Loucy (cell line): Measurements from ENCODE around the gene JPT2.

Experiments used
- H2AFZ ChIP-seq: fragments of 200-600 bp; sonication (generic); 2 replicates; pipeline ENCODE4 v1.6.0; 2016; ENCODE audit warnings: antibody characterized with exemption, mild to moderate bottlenecking, low read length, moderate library complexity
- H3F3A ChIP-seq: fragments of 200-600 bp; 2 replicates; pipeline ENCODE4 v1.6.0; 2016; ENCODE audit warnings: antibody characterized with exemption, low read depth, mild to moderate bottlenecking
- H3K27me3 ChIP-seq: fragments of 200-600 bp; sonication (generic); 2 replicates; pipeline ENCODE4 v1.6.1; 2014; ENCODE audit warnings: low read length, mild to moderate bottlenecking; ENCODE audit not compliant: insufficient read depth, poor library complexity, severe bottlenecking
- H3K36me3 ChIP-seq: fragments of 200-600 bp; sonication (generic); 2 replicates; pipeline ENCODE4 v1.6.1; 2016; ENCODE audit warnings: low read length; ENCODE audit not compliant: insufficient read depth
- H3K4me1 ChIP-seq: fragments of 200-600 bp; sonication (generic); 2 replicates; pipeline ENCODE4 v1.5.1; 2014; ENCODE audit warnings: low read length, mild to moderate bottlenecking; ENCODE audit not compliant: insufficient read depth, poor library complexity, severe bottlenecking
- H3K4me2 ChIP-seq: fragments of 200-600 bp; sonication (generic); 2 replicates; pipeline ENCODE4 v1.6.0; 2014; ENCODE audit warnings: antibody characterized with exemption, low read length, low read depth, mild to moderate bottlenecking; ENCODE audit not compliant: poor library complexity, severe bottlenecking
- H3K4me3 ChIP-seq: fragments of 200-600 bp; sonication (generic); 2 replicates; pipeline ENCODE4 v1.5.1; 2014; ENCODE audit warnings: low read length, mild to moderate bottlenecking, mixed read lengths; ENCODE audit not compliant: poor library complexity, severe bottlenecking
- H3K79me2 ChIP-seq: fragments of 200-600 bp; sonication (generic); 2 replicates; pipeline ENCODE4 v1.6.1; 2014; ENCODE audit warnings: low read length; ENCODE audit not compliant: insufficient read depth
- H3K9ac ChIP-seq: fragments of 200-600 bp; sonication (generic); 2 replicates; pipeline ENCODE4 v1.6.0; 2014; ENCODE audit warnings: mild to moderate bottlenecking, low read depth, low read length, moderate library complexity; ENCODE audit not compliant: poor library complexity, severe bottlenecking
- H3K9me2 ChIP-seq: fragments of 200-600 bp; sonication (generic); replicated peaks from 2 replicates; pipeline ENCODE4 v1.6.1; 2016; ENCODE audit warnings: low read depth, low read length, mixed read lengths
- H3K9me3 ChIP-seq: fragments of 200-600 bp; sonication (generic); 2 replicates; pipeline ENCODE4 v1.6.1; 2014; ENCODE audit warnings: mild to moderate bottlenecking, antibody characterized with exemption, low read length, low read depth; ENCODE audit not compliant: insufficient read depth
- H4K20me1 ChIP-seq: fragments of 200-600 bp; sonication (generic); 2 replicates; pipeline ENCODE4 v1.6.0; 2014; ENCODE audit warnings: antibody characterized with exemption, low read length, mild to moderate bottlenecking; ENCODE audit not compliant: insufficient read depth, poor library complexity, severe bottlenecking
- EZH2phosphoT487 ChIP-seq: fragments of 200-600 bp; IDR thresholded peaks from 2 replicates; pipeline ENCODE4 v1.6.1; 2018; ENCODE audit warnings: antibody characterized with exemption, mild to moderate bottlenecking, moderate library complexity, borderline replicate concordance
- TF ChIP-seq, protein P1 (sequence below): fragments of 200-600 bp; sonication (generic); conservative IDR thresholded peaks from 2 replicates; pipeline ENCODE4 v1.5.1; 2014; ENCODE audit warnings: mild to moderate bottlenecking, antibody characterized with exemption, low read length

The JPT2 gene

DNA sequence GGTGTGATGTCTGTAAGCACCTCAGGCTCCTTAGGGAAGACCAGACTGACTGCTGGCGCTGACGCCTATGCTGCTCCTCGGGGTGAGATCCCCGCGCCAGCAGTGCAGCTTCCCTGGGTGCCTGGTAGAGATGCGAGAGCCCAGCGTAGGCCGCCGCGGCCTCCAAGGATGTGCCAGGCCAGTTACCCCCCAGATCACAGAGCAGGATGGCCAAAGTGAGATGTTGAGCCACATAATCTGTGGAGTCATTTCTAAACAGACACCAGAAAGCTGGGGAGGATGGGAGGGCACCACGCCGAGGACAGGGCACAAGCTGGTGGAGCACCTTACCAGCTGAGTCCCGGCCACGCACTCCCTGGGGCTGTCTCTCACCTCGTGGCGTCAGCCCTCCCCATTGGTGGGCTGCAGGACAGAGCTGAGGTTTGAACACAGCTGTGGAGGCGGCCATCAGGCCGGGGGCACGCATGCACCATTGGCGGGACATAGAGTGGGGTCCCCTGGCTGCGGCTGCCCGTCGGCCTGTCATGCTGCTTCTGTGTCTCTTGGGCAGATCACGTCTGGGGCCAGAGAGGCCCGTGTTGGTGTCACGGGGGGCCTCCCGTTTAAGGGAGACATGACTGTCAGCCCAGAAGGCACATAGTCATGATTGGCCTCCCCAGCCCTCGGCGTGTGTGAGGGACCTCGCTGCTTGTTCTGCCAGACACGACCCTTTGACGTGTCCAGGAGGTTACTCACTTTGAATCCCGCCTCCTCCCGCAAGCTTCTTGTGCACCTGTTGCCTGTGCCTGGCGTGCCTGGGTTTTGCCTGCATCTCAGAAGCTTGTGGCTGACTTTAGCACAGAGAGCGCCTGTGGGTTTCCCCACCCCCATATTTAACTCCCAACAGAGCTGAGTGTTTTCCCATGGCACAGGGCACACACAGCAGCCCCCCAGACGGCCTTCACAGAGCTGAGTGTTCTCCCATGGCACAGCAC is 49.9 kb downstream of the JPT2 start:
- H3K27me3 ChIP-seq, result no peaks in the 10 kb centered on the region

DNA sequence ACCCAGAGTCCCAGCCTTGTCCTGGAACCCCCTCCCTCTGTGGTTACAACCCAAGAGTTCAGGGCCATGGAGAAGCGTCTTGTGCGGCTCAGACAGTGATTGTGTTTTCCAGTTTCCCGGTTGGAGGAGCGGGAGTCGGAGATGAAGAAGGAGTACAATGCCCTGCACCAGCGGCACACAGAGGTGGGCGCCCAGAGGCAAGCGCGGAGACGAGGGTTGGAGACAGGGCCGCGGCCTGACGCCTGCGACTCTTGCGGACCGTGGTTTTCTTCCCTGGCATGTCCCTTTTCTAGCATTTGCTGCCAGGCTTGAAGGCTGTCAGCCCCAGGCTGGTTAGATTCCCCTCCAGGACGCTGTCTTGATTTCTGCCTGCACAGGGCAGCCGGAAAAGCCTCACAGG is 50.9 kb downstream of the JPT2 start:
- Histone ChIP-seq H3K4me3 (no peak overlapping the region), H3K9me2 (no peaks in the 10 kb centered on the region), H3K36me3 (peaks cover 4% of the 10 kb centered on the region; the same call in 1 of the 2 replicates), H3F3A (no peaks in the 10 kb centered on the region), H3K4me2 (no peak overlapping the region), H3K27me3 (no peaks in the 10 kb centered on the region), H2AFZ (no peak overlapping the region), H3K9me3 (no peaks in the 10 kb centered on the region), H3K79me2 (no peaks in the 10 kb centered on the region), H4K20me1 (no peaks in the 10 kb centered on the region), H3K9ac (no peak overlapping the region), H3K4me1 (no peaks in the 10 kb centered on the region)
- TF ChIP-seq EZH2phosphoT487, result no peak
- TF ChIP-seq, protein P1, sequence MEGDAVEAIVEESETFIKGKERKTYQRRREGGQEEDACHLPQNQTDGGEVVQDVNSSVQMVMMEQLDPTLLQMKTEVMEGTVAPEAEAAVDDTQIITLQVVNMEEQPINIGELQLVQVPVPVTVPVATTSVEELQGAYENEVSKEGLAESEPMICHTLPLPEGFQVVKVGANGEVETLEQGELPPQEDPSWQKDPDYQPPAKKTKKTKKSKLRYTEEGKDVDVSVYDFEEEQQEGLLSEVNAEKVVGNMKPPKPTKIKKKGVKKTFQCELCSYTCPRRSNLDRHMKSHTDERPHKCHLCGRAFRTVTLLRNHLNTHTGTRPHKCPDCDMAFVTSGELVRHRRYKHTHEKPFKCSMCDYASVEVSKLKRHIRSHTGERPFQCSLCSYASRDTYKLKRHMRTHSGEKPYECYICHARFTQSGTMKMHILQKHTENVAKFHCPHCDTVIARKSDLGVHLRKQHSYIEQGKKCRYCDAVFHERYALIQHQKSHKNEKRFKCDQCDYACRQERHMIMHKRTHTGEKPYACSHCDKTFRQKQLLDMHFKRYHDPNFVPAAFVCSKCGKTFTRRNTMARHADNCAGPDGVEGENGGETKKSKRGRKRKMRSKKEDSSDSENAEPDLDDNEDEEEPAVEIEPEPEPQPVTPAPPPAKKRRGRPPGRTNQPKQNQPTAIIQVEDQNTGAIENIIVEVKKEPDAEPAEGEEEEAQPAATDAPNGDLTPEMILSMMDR, result no peak

More for the DNA sequence above, 49.9 kb downstream of the JPT2 start:
- Histone ChIP-seq H3K9ac (no peak overlapping the region), H3K4me1 (no peaks in the 10 kb centered on the region), H2AFZ (no peak overlapping the region), H3F3A (no peaks in the 10 kb centered on the region), H3K4me2 (no peak overlapping the region), H3K9me3 (no peaks in the 10 kb centered on the region), H3K36me3 (peaks cover 4% of the 10 kb centered on the region; the same call in 1 of the 2 replicates), H3K4me3 (no peak overlapping the region), H4K20me1 (no peaks in the 10 kb centered on the region), H3K79me2 (peaks cover 4% of the 10 kb centered on the region; the same call in 1 of the 2 replicates), H3K9me2 (no peaks in the 10 kb centered on the region)
- no peak for TF ChIP-seq EZH2phosphoT487
- TF ChIP-seq, protein P1, result no peak

DNA sequence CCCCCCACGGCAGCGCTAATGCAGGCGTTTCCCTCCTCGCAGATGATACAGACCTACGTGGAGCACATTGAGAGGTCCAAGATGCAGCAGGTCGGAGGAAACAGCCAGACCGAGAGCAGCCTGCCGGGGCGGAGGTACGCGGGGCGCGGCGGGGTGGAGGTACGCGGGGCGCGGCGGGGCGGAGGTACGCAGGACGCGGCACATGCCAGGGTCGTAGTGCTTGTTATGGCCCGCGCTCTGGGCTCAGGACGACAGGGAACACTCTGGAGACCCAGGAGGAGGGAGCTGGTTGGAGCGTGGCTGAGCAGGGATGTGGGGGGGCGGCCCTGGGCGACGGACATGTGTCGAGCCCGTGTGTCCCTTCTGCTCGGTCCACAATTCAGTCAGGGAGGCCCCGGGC is 51.4 kb downstream of the JPT2 start:
- Histone ChIP-seq H3K79me2 (no peaks in the 10 kb centered on the region), H3K9ac (no peak overlapping the region), H3K9me3 (no peaks in the 10 kb centered on the region), H3K4me3 (no peak overlapping the region), H3K36me3 (peaks cover 4% of the 10 kb centered on the region; the same call in 1 of the 2 replicates), H3K4me1 (no peaks in the 10 kb centered on the region), H3K27me3 (no peaks in the 10 kb centered on the region), H3K9me2 (no peaks in the 10 kb centered on the region), H3F3A (no peaks in the 10 kb centered on the region), H4K20me1 (no peaks in the 10 kb centered on the region), H2AFZ (no peak overlapping the region), H3K4me2 (no peak overlapping the region)
- TF ChIP-seq, protein P1, result no peak
- no peak for TF ChIP-seq EZH2phosphoT487
